Gastrocnemius medialis (tissue), 4 donors: Measurements from ENCODE around the gene PPP1R37.

Experiments used
- CTCF ChIP-seq, 5 experiments: fragments of 450-650 bp in 3 of 5; fragments of 200-600 bp in 2 of 5; sonication (generic) in 2 of 5; IDR thresholded peaks in 4 of 5; conservative IDR thresholded peaks in 1 of 5; 1 replicate in 4 of 5; 2 replicates in 1 of 5; pipeline ENCODE4 v1.5.1; 2016 to 2019; ENCODE audit warnings: antibody characterized with exemption in 5 of 5, mild to moderate bottlenecking in 3 of 5, moderate library complexity in 3 of 5
- POLR2A ChIP-seq, 2 donors: fragments of 450-650 bp; IDR thresholded peaks; one replicate each; pipeline ENCODE4 v1.6.1; 2017; ENCODE audit warnings: antibody characterized with exemption in 2 of 2, mild to moderate bottlenecking in 2 of 2, moderate library complexity in 2 of 2

GRCh38 chr19:45118106-45118505 lies 25.1 kb downstream of the PPP1R37 start:
- TF ChIP-seq CTCF (IDR thresholded peaks at IDR 0.05 in 4 of 5, conservative IDR thresholded peaks at IDR 0.05 in 1 of 5) (no peak), POLR2A (IDR thresholded peaks at IDR 0.05) (no peak)
